Motor neuron (in vitro differentiated cells): ENCODE data around the gene PLAU. TPM values are rescaled to one million over a fixed set of nuclear protein-coding genes. Genes with fewer than 3 reads are reported as not detected.
"Not testable (repeated sequence)": the region's sequence is repeated elsewhere in the genome, so short reads cannot be mapped to it uniquely, and the experiment has no call there.

Source experiments
- ATAC-seq, 8 experiments: fragments of 200-7000 bp; cut with Tn5 transposase; replicated peaks in 6 of 8; 2 replicates each; pipeline ENCODE4 v1.8.0; 2021; ENCODE audit warnings: mild to moderate bottlenecking in 8 of 8, moderate library complexity in 8 of 8
- H3K27ac ChIP-seq, 2 donors: fragments of 250-450 bp; sonication (Bioruptor Pico); 2 replicates each; pipeline ENCODE4 v1.9.0; 2021; ENCODE audit warnings: antibody characterized with exemption in 2 of 2, mild to moderate bottlenecking in 2 of 2, moderate library complexity in 1 of 2
- H3K4me1 ChIP-seq, 2 donors: fragments of 250-450 bp; sonication (Bioruptor Pico); replicated peaks in 1 of 2; 2 replicates each; pipeline ENCODE4 v1.6.1; 2021; ENCODE audit warnings: antibody characterized with exemption in 2 of 2, mild to moderate bottlenecking in 2 of 2, moderate library complexity in 1 of 2
- H3K4me3 ChIP-seq, 5 donors: fragments of 250-450 bp; sonication (Bioruptor Pico); 2 replicates each; pipeline ENCODE4 v1.9.0; 2021; ENCODE audit warnings: antibody characterized with exemption in 5 of 5, mild to moderate bottlenecking in 5 of 5, moderate library complexity in 4 of 5
- WGBS, 10 experiments: fragments of 450-650 bp; shearing (Covaris generic); methylation state at CpG; one replicate each; pipeline ENCODE4 v1.0.0; 2022; 5-methylcytosine and 5-hydroxymethylcytosine counted together
- in situ Hi-C, 9 experiments: fragments of 400-800 bp; cut with MboI; loops; one replicate each; pipeline ENCODE4 v1.15.0; 2021; ENCODE audit warnings: low sequenced_read_pairs in 9 of 9, low pct_unique_long_range_greater_than_20kb in 2 of 9; ENCODE audit not compliant: unreplicated experiment in 9 of 9
- total RNA-seq, 8 experiments: library from RNA; unstranded; fragments of 300-600 nt; gene quantifications; 2 replicates each; pipeline versions ENCODE4 v1.2.3 to v1.2.4, GENCODE V29; 2022

The PLAU gene
- total RNA-seq, 8 experiments from 2014 or later, result 0.17 to 10.0 (median 0.74) TPM

DNA sequence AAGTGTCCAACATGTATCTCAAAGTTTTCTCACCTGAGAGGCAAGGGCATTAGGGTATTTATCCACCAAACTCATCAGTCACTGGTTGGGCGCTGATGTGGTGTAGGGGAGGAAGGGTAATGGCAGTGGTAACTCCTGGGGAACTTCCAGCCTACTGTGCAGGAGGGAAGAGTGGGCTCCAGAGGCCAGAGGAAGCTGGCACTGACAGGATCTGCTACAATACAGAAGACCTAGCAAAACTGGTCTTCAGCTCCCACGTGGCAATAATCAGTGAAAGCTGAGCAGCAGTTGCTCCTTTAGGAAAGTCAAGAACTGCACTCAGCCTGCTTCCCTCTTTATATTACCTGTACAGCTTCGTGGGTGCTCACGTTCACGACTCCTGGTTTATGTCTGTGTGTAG is 19.4 kb upstream of the PLAU start:
- 53 to 90% (median 75%) methylated on average over 2 to 4 of the region's 5 CpGs; no CpG with 5 or more reads in 4 of the 10 experiments for WGBS, 10 experiments
- in situ Hi-C loops, result loop anchor here in 5 of 9 experiments (25.0 kb wide), 2 partner anchors 196 to 346 kb away; no protein-coding TSS in a partner anchor
- Histone ChIP-seq H3K27ac (no peak overlapping the region), H3K4me3 (no peak overlapping the region), H3K4me1 (peaks cover 3 to 18% of the 10 kb centered on the region in 2 donors)
- ATAC-seq, result no peak

DNA sequence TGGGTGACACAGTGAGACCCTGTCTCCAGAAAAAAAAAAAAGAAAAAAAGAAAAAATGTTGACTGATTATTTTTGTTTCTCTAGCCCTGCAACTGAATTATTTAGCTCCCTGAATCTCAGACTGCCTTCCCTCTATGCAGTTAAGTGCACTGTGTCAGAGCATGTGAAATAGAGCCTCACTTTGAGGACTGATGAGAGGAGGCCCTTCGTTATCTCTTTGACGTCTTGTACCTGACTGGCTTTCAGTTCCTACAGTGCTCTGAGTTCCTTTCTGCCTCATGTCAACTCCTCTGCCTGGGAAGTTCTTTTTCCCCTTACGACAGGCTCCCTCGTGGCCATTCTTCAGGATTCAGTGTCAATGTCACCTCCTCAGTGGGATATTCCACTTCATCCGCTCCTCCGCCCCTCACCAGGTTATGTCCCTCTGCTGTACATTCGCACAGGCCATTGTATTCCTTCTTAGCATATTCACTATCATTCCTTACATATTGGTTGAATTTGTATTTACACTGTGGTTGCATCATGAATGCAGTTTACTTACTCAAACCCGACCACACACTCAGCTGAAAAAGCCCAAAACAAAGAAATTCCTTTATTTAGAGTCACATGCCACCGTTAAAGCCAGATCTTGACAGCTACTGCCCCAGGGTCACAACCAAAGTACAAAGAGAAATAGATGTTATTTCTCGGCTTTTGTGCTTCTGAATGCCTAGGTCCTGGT is 18.5 kb upstream of the PLAU start:
- in situ Hi-C loops, result loop anchor here in 5 of 9 experiments (25.0 kb wide), 2 partner anchors 195 to 345 kb away; no protein-coding TSS in a partner anchor
- peak in 6 of 8 experiments; percentile 29 to 82 (median 71) for ATAC-seq
- Histone ChIP-seq H3K27ac (peak overlapping the region; percentile 24 to 43), H3K4me1 (peaks cover 0 to 9% of the 10 kb centered on the region in 2 donors), H3K4me3 (no peak overlapping the region)
- 11 to 80% (median 57%) methylated on average over 1 to 9 of the region's 10 CpGs for WGBS, 10 experiments

DNA sequence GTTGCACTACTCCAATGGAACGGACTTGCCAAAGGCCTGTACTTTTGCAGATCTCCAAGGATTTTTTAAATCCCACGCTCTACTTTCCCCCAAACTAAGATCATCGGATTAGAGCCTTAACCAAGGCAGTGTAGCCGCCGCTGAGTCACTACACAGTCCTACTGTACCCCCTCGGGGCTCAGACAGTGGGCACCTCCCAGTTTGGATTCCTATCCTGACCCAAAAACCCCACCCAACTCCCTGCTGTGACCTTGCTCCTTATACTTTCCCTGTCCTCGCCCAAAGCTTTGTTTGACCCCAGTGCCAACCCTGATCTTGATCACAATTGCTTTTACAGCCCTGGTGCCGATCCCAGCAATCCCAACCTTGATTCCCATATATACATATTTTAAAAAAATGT is 17.5 kb upstream of the PLAU start:
- 26 to 100% (median 77%) methylated on average over 1 to 7 of the region's 8 CpGs; no CpG with 5 or more reads in 1 of the 10 experiments for WGBS, 10 experiments
- in situ Hi-C loops, result loop anchor here in 5 of 9 experiments (25.0 kb wide), 2 partner anchors 194 to 344 kb away; no protein-coding TSS in a partner anchor
- ATAC-seq, result peak in 2 of 8 experiments; percentile 13 to 28
- Histone ChIP-seq H3K27ac (no peak overlapping the region), H3K4me3 (no peak overlapping the region), H3K4me1 (peaks cover 0 to 9% of the 10 kb centered on the region in 2 donors)

DNA sequence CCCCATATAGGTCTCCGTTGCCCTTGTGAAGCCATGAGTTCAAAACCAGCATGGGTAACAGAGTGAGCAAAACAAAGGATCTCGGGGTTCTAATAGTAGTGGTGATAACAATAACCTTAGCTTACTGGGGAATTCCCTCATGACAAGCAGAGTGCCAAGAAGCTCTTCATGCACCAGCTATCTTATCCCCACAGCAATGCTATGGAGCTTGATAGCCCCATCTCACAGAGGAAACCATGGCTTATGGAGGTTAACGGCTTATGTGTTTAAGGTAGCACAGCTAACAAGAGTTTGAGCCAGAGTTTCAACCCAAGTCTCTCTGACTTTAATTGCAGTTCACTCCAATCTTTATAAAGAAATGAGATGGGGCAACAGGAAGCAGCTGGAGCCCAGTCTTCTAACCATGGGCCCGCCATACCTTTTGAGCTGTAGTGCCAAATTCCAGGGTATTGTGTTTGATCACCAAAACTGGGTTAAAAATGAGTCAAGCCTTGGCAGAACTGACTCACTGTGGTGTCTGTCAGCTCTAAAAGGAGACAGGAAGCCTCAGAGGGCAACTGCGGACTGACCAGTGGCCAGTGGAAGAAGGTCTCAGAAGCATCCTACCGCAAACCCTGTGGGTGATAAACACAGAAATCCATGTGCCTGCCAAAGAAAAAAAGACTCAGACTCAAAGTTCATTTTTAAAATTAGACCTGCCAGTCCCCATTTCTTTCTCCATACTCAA is 16.5 kb upstream of the PLAU start:
- 42 to 100% (median 82%) methylated on average over 2 to 5 of the region's 6 CpGs; no CpG with 5 or more reads in 2 of the 10 experiments for WGBS, 10 experiments
- no peak overlapping the region for H3K4me3 ChIP-seq
- in situ Hi-C loops, result loop anchor here in 5 of 9 experiments (25.0 kb wide), 2 partner anchors 193 to 343 kb away; no protein-coding TSS in a partner anchor
- H3K4me1 ChIP-seq, result peaks cover 0 to 9% of the 10 kb centered on the region in 2 donors
- H3K27ac ChIP-seq, result no peak overlapping the region
- ATAC-seq, result no peak

DNA sequence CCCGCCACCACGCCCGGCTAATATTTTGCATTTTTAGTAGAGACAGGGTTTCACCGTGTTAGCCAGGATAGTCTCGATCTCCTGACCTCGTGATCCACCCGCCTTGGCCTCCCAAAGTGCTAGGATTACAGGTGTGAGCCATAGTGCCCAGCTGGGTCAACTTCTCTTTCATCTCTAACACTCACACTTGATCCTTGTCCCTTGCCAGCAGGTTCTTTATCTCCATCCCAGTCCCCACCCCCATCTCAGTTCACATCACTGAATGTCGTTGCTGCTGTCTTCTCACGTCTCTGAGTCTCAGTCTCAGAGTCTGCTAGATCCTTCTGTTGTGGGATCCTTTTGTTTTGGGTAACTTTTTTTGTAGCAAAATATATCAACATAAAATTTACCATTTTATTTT is 15.6 kb upstream of the PLAU start:
- in situ Hi-C loops, result loop anchor here in 5 of 9 experiments (25.0 kb wide), 2 partner anchors 192 to 342 kb away; no protein-coding TSS in a partner anchor
- not testable (repeated sequence) for H3K4me3 ChIP-seq, H3K4me1 ChIP-seq, H3K27ac ChIP-seq, ATAC-seq
- WGBS, 10 experiments, result 95 to 100% (median 99%) methylated on average over 2 to 9 of the region's 9 CpGs; no CpG with 5 or more reads in 6 of the 10 experiments

DNA sequence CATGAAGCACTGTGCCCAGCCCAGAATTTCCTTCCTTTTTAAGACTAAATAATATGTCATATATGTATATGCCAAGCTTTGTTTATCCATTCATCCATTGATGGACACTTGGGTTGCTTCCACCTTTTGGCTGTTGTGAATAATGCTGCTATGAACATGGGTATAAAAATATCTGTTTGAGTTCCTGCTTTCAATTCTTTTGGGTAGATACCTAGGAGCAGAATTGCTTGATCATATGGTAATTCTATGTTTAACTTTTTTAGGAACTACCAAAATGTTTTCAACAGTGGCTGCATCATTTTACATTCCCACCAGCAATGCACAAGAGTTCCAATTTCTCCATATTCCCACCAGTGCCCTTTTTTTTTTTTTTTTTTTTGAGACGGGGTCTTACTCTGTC is 13.2 kb upstream of the PLAU start:
- in situ Hi-C loops, result loop anchor here in 5 of 9 experiments (25.0 kb wide), 2 partner anchors 190 to 340 kb away; no protein-coding TSS in a partner anchor
- Histone ChIP-seq H3K27ac (no peak overlapping the region), H3K4me1 (no peaks in the 10 kb centered on the region), H3K4me3 (no peak overlapping the region)
- ATAC-seq, result no peak
- WGBS, 10 experiments, result 83 to 100% (median 100%) methylated on average over 1 of the region's 1 CpG; no CpG with 5 or more reads in 7 of the 10 experiments

DNA sequence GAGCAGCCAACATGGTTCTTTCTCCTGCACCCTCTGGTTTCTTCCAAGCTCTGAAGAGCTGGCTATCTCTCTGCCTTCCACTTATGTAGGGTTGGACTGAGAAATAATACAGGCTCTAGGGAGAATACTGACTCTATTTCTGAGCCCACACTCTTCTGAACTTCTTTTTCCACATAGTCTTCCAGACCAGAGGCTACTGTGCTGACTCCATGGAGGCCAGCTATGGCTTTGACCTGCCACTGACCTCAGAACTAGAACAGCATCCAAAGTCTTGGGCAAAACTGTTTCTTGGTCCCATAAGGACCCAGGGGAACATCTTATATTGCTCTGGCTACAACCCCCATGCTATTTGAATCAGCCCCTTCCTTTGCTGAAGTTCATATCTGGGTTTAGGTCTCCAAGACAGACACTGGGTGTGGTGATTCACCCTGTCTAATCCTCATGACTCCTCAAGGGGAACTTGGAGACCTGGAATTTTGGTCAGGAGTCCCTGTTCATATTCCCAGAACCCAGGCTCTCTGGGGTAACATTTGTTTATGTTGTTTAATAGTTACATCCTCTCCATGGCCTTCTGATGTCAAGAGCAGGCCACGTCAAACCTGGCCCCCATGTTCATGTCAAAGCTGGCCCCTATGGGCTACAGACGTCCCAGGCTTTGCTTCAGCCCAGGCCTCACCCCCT is 12.1 kb upstream of the PLAU start:
- 0 to 81% (median 65%) methylated on average over 1 to 2 of the region's 2 CpGs; no CpG with 5 or more reads in 5 of the 10 experiments for WGBS, 10 experiments
- Histone ChIP-seq H3K27ac (no peak overlapping the region), H3K4me1 (no peaks in the 10 kb centered on the region), H3K4me3 (no peak overlapping the region)
- ATAC-seq, result no peak
- in situ Hi-C loops, result loop anchor here in 5 of 9 experiments (25.0 kb wide), 2 partner anchors 188 to 338 kb away; no protein-coding TSS in a partner anchor

DNA sequence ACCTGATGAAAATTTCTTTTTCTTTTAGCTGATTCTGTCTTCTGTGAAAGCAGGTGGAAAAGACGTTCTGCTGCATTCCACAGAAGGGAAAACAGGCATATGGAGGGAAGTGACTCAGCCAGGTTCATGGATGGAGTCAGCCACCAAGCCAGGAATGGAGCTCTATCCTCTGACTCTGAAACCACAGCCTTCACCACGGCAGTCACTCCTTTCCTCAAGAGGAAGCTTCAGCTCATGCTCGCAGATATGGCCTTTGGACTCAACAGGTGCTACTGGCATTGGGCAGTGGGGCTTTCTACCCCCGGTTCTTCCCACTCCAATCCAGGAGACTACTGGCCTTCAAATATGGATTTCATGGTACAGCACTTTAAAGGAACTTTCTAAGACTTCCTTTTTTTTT is 11.5 kb upstream of the PLAU start:
- no peaks in the 10 kb centered on the region for H3K4me1 ChIP-seq
- H3K4me3 ChIP-seq, result no peak overlapping the region
- H3K27ac ChIP-seq, result no peak overlapping the region
- WGBS, 10 experiments, result 6 to 100% (median 64%) methylated on average over 1 to 4 of the region's 4 CpGs; no CpG with 5 or more reads in 1 of the 10 experiments
- peak in 2 of 8 experiments; percentile 28 to 37 for ATAC-seq
- in situ Hi-C loops, result loop anchor here in 5 of 9 experiments (25.0 kb wide), 2 partner anchors 188 to 338 kb away; no protein-coding TSS in a partner anchor

DNA sequence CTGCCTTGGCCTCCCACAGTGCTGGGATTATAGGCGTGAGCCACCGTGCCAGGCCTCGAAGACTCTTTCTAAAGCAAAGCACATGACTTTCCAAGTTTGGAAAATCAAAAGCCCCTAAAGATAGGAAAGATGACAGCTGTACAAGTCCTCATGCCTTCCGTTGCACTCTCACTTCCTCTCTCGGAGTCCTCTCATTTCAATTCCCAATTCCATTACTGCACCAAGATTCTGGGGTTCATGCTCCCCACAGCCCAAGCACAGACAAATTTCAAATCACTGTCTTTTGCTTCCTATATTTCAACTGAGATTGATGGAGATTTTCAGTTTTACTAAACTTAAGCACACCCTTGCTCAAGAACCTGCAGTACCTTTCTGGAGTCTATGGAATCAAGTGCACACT is 10.9 kb upstream of the PLAU start:
- 79 to 94% (median 90%) methylated on average over 1 to 5 of the region's 5 CpGs; no CpG with 5 or more reads in 4 of the 10 experiments for WGBS, 10 experiments
- H3K4me1 ChIP-seq, result no peaks in the 10 kb centered on the region
- in situ Hi-C loops, result no loop called here
- no peak for ATAC-seq
- H3K4me3 ChIP-seq, result no peak overlapping the region
- no peak overlapping the region for H3K27ac ChIP-seq

DNA sequence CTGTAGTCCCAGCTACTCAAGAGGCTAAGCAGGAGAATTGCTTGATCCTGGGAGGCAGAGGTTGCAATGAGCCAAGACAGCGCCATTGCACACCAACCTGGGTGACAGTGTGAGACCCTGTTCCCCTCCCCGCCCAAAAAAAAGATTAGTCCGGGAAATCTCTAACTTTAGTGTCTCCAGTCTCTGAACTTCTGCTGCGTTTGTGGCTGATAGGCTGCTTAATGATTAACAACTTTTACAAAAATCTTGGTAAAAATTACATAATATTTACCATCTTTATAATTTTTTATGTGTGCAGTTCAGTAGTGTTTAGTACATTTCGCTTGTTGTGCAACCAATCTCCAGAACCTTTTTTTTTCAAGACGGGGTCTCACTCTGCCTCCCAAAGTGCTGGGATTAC is 9.7 kb upstream of the PLAU start:
- ATAC-seq, result no peak
- 58 to 100% (median 81%) methylated on average over 1 to 6 of the region's 6 CpGs; no CpG with 5 or more reads in 1 of the 10 experiments for WGBS, 10 experiments
- in situ Hi-C loops, result no loop called here
- H3K4me3 ChIP-seq, result no peak overlapping the region
- no peaks in the 10 kb centered on the region for H3K4me1 ChIP-seq
- H3K27ac ChIP-seq, result no peak overlapping the region

DNA sequence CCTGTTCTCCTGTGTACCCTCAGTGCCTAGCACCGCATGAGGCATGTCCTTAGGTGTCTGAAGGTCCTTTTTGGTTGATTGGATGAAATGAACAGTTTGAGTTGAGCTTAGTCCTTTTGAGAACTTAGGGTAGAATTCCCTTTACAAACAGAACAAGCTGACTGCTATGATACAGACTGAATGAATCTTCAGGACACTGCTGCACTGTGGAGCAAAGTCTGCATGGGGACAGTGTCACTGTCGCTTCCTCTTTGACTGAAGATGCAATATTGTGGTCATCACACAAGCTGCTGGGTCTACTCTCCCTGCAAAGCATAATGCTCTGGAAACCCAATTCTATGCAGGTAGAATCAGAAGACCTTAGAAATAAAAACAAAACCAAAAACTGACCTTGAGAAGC is 8.6 kb upstream of the PLAU start:
- ATAC-seq, result no peak
- WGBS, 10 experiments, result 81 to 100% (median 89%) methylated on average over 1 to 2 of the region's 2 CpGs; no CpG with 5 or more reads in 3 of the 10 experiments
- no peak overlapping the region for H3K27ac ChIP-seq
- no peaks in the 10 kb centered on the region for H3K4me1 ChIP-seq
- in situ Hi-C loops, result no loop called here
- H3K4me3 ChIP-seq, result no peak overlapping the region

DNA sequence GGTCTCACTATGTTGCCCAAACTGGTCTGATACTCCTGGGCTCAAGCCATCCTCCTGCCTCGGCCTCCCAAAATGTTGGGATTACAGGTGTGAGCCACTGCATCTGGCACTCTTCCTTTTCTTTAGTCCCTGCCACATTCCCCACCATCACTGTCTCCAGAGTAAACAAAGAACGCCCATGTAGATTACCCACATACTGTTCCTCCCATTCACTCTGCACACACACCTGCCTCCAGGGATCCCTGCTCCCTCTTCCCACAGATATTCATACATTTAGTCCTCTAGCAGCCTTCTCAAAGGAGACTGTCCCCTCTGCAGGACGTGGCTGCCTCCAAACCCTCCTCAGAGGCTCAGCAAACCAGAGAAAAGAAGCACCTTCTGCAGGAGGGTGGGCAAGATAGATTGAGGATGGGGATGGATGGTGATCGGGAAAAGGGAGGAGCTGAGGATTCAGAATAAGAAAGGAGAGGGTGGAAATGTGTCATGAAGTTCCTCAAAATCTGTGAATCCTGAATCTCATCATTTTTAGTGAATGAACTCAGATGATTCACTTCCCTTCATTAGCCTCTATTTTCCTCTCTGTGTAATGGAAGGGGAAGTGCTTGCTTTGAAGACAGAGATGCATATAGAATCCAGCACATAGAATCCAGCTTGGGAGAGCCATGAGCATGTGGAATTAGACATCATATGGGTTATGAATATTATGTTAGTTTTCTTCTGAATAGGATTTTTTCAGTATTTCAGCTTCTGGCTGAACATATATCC is 5.5 kb upstream of the PLAU start:
- 0 to 89% (median 63%) methylated on average over 1 to 4 of the region's 4 CpGs; no CpG with 5 or more reads in 2 of the 10 experiments for WGBS, 10 experiments
- in situ Hi-C loops, result no loop called here
- no peaks in the 10 kb centered on the region for H3K4me1 ChIP-seq
- ATAC-seq, result no peak
- H3K4me3 ChIP-seq, result no peak overlapping the region
- H3K27ac ChIP-seq, result no peak overlapping the region
